WTC11 (cell line): Measurements from ENCODE around the gene CST6. TPM values are rescaled to one million over a fixed set of nuclear protein-coding genes. Genes with fewer than 3 reads are reported as not detected.
A peak's percentile ranks its signal among the peaks of the same experiment; 100 is the strongest.

Experiments used
- ATAC-seq: fragments of 200-7000 bp; cut with Tn5 transposase; 2 replicates; pipeline ENCODE4 v1.10.0; 2021; ENCODE audit warnings: mild to moderate bottlenecking, moderate library complexity
- CTCF ChIA-PET: fragments of 300-600 bp; sonication (Branson Sonifier 250); formaldehyde crosslinking; loops from one replicate; lab custom pipeline; 2021; ENCODE audit warnings: antibody characterized with exemption; lab: Charles Lee
- POLR2A ChIA-PET: fragments of 350-600 bp; sonication (Branson Sonifier 250); formaldehyde crosslinking; loops from one replicate; lab custom pipeline; 2021; ENCODE audit warnings: antibody characterized with exemption; lab: Charles Lee
- DNase-seq: peaks from one replicate; pipeline ENCODE4 v3.0.0; 2021; ENCODE audit warnings: low spot score
- H3K27ac Mint-ChIP-seq: 2 replicates; pipeline ENCODE4 v1.8.0; 2021; ENCODE audit warnings: mixed read lengths
- H3K27me3 Mint-ChIP-seq: 2 replicates; pipeline ENCODE4 v1.8.0; 2021; ENCODE audit warnings: low read depth, mild to moderate bottlenecking, moderate library complexity, mixed read lengths
- H3K36me3 Mint-ChIP-seq: 2 replicates; pipeline ENCODE4 v1.8.0; 2021; ENCODE audit warnings: mixed read lengths
- H3K4me1 Mint-ChIP-seq: 2 replicates; pipeline ENCODE4 v1.8.0; 2022; ENCODE audit warnings: mixed read lengths
- H3K4me3 Mint-ChIP-seq: 2 replicates; pipeline ENCODE4 v1.8.0; 2021; ENCODE audit warnings: mild to moderate bottlenecking, moderate library complexity, mixed read lengths
- H3K9me3 Mint-ChIP-seq: 2 replicates; pipeline ENCODE4 v1.8.0; 2021; ENCODE audit warnings: mixed read lengths
- CREB1 ChIP-seq: sonication (generic); formaldehyde crosslinking; IDR thresholded peaks from 2 replicates; pipeline ENCODE4 v1.8.0; 2023; ENCODE audit warnings: mild to moderate bottlenecking, missing genetic modification reagents
- FOXP1 ChIP-seq: sonication (generic); formaldehyde crosslinking; IDR thresholded peaks from 2 replicates; pipeline ENCODE4 v1.8.0; 2022; ENCODE audit warnings: missing genetic modification reagents, mild to moderate bottlenecking, moderate library complexity, borderline replicate concordance
- HMGA2 ChIP-seq: fragments of 250-450 bp; sonication (Bioruptor Pico); IDR thresholded peaks from 2 replicates; pipeline ENCODE4 v1.4.0; 2021; ENCODE audit warnings: mild to moderate bottlenecking, moderate library complexity
- MAX ChIP-seq: sonication (generic); formaldehyde crosslinking; IDR thresholded peaks from 2 replicates; pipeline ENCODE4 v1.8.0; 2022; ENCODE audit warnings: mild to moderate bottlenecking, missing genetic modification reagents
- MYBL2 ChIP-seq: sonication (generic); formaldehyde crosslinking; IDR thresholded peaks from 2 replicates; pipeline ENCODE4 v1.8.1; 2023; ENCODE audit warnings: mild to moderate bottlenecking, moderate library complexity, missing genetic modification reagents
- NFYB ChIP-seq: sonication (generic); formaldehyde crosslinking; conservative IDR thresholded peaks from 2 replicates; pipeline ENCODE4 v1.8.0; 2022; ENCODE audit warnings: low read depth, missing genetic modification reagents
- NR1H2 ChIP-seq: sonication (generic); formaldehyde crosslinking; IDR thresholded peaks from 2 replicates; pipeline ENCODE4 v1.9.0; 2021; ENCODE audit warnings: mild to moderate bottlenecking, moderate library complexity, missing genetic modification reagents
- RELA ChIP-seq: sonication (generic); formaldehyde crosslinking; IDR thresholded peaks from 2 replicates; pipeline ENCODE4 v1.8.1; 2022; ENCODE audit warnings: missing genetic modification reagents, mild to moderate bottlenecking, borderline replicate concordance
- SOX15 ChIP-seq: fragments of 250-450 bp; sonication (Bioruptor Pico); IDR thresholded peaks from 2 replicates; pipeline ENCODE4 v1.9.0; 2021; ENCODE audit warnings: mild to moderate bottlenecking
- SP1 ChIP-seq: sonication (generic); formaldehyde crosslinking; conservative IDR thresholded peaks from 2 replicates; pipeline ENCODE4 v1.8.1; 2022; ENCODE audit warnings: missing genetic modification reagents
- ZNF232 ChIP-seq: sonication (generic); formaldehyde crosslinking; IDR thresholded peaks from 2 replicates; pipeline ENCODE4 v1.8.0; 2022; ENCODE audit warnings: mild to moderate bottlenecking, missing genetic modification reagents
- ZNF423 ChIP-seq: fragments of 250-450 bp; sonication (Bioruptor Pico); IDR thresholded peaks from 2 replicates; pipeline ENCODE4 v2.1.2; 2022; ENCODE audit warnings: mild to moderate bottlenecking, moderate library complexity
- ZNF671 ChIP-seq: fragments of 250-450 bp; sonication (Bioruptor Pico); IDR thresholded peaks from 2 replicates; pipeline ENCODE4 v1.8.0; 2021; ENCODE audit warnings: mild to moderate bottlenecking
- ZSCAN18 ChIP-seq: fragments of 250-450 bp; sonication (Bioruptor Pico); IDR thresholded peaks from 2 replicates; pipeline ENCODE4 v2.1.2; 2022; ENCODE audit warnings: mild to moderate bottlenecking, moderate library complexity
- total RNA-seq: library from RNA; stranded (reverse); gene quantifications from 3 replicates; pipeline ENCODE4 v1.2.3, GENCODE V29; 2021
- TF ChIP-seq, protein P1 (sequence below): sonication (generic); formaldehyde crosslinking; IDR thresholded peaks from 2 replicates; pipeline ENCODE4 v1.8.1; 2023; ENCODE audit warnings: mild to moderate bottlenecking, missing genetic modification reagents, moderate library complexity
- TF ChIP-seq, protein P2 (sequence below): sonication (generic); formaldehyde crosslinking; IDR thresholded peaks from 2 replicates; pipeline ENCODE4 v1.8.0; 2023; ENCODE audit warnings: missing genetic modification reagents, mild to moderate bottlenecking, borderline replicate concordance
- TF ChIP-seq, protein P3 (sequence below): sonication (generic); formaldehyde crosslinking; IDR thresholded peaks from 2 replicates; pipeline ENCODE4 v1.8.1; 2022; ENCODE audit warnings: mild to moderate bottlenecking, moderate library complexity, missing genetic modification reagents
- TF ChIP-seq, protein P4 (sequence below): sonication (generic); formaldehyde crosslinking; IDR thresholded peaks from 2 replicates; pipeline ENCODE4 v1.8.0; 2022; ENCODE audit warnings: mild to moderate bottlenecking, missing genetic modification reagents

The CST6 gene
- total RNA-seq, 1 experiment from 2014 or later: 0.72 TPM

DNA sequence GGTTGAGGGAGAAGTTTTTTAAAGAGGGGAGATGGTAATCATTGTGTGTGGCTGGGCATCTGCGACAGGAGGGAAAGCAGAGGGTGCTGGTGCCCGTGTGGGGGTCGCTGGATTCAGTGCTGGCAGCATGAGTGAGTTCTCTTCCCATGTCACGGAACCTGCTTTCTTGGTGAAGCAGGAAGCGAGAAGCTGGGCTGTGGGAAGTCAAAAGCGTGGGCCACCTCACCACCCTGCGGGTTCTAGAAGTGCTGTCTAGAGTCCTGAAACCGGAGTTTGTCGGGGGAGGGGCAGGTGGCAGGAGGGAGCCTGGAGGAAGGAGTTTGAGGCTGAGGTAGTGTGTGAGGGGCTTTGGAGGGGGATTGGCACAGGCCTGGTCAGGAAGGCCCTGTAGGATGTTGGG, 36.0 kb upstream of the CST6 start:
- no peak overlapping the region for H3K4me3 Mint-ChIP-seq

More for the DNA sequence above, 36.0 kb upstream of the CST6 start:
- DNase-seq (no peak), ATAC-seq (no peak)
- Mint-ChIP-seq H3K9me3 (no peaks in the 10 kb centered on the region), H3K27me3 (no peaks in the 10 kb centered on the region), H3K4me1 (no peaks in the 10 kb centered on the region), H3K27ac (peak overlapping the region; percentile 67), H3K36me3 (peaks cover 47% of the 10 kb centered on the region)
- ChIA-PET CTCF (interaction anchor here (1.0 to 1.6 kb wide), 6 partner anchors 13 to 116 kb away, joined by 3 to 8 read pairs (median 4); partner anchors contain the start of genes FIBP and MUS81), POLR2A (no interaction called here)
- TF ChIP-seq SOX15 (CRISPR knock-in tag) (no peak), MYBL2 (no peak), MAX (no peak), RELA (no peak), ZNF423 (CRISPR knock-in tag) (no peak), NR1H2 (no peak), ZNF232 (CRISPR knock-in tag) (no peak), ZNF671 (CRISPR knock-in tag) (no peak), FOXP1 (CRISPR knock-in tag) (no peak), HMGA2 (CRISPR knock-in tag) (no peak), ZSCAN18 (CRISPR knock-in tag) (no peak), SP1 (CRISPR knock-in tag) (no peak), CREB1 (CRISPR knock-in tag) (no peak), NFYB (no peak)
- TF ChIP-seq, protein P1, sequence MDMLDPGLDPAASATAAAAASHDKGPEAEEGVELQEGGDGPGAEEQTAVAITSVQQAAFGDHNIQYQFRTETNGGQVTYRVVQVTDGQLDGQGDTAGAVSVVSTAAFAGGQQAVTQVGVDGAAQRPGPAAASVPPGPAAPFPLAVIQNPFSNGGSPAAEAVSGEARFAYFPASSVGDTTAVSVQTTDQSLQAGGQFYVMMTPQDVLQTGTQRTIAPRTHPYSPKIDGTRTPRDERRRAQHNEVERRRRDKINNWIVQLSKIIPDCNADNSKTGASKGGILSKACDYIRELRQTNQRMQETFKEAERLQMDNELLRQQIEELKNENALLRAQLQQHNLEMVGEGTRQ: no peak
- TF ChIP-seq, protein P2, sequence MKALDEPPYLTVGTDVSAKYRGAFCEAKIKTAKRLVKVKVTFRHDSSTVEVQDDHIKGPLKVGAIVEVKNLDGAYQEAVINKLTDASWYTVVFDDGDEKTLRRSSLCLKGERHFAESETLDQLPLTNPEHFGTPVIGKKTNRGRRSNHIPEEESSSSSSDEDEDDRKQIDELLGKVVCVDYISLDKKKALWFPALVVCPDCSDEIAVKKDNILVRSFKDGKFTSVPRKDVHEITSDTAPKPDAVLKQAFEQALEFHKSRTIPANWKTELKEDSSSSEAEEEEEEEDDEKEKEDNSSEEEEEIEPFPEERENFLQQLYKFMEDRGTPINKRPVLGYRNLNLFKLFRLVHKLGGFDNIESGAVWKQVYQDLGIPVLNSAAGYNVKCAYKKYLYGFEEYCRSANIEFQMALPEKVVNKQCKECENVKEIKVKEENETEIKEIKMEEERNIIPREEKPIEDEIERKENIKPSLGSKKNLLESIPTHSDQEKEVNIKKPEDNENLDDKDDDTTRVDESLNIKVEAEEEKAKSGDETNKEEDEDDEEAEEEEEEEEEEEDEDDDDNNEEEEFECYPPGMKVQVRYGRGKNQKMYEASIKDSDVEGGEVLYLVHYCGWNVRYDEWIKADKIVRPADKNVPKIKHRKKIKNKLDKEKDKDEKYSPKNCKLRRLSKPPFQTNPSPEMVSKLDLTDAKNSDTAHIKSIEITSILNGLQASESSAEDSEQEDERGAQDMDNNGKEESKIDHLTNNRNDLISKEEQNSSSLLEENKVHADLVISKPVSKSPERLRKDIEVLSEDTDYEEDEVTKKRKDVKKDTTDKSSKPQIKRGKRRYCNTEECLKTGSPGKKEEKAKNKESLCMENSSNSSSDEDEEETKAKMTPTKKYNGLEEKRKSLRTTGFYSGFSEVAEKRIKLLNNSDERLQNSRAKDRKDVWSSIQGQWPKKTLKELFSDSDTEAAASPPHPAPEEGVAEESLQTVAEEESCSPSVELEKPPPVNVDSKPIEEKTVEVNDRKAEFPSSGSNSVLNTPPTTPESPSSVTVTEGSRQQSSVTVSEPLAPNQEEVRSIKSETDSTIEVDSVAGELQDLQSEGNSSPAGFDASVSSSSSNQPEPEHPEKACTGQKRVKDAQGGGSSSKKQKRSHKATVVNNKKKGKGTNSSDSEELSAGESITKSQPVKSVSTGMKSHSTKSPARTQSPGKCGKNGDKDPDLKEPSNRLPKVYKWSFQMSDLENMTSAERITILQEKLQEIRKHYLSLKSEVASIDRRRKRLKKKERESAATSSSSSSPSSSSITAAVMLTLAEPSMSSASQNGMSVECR: no peak
- TF ChIP-seq, protein P3, sequence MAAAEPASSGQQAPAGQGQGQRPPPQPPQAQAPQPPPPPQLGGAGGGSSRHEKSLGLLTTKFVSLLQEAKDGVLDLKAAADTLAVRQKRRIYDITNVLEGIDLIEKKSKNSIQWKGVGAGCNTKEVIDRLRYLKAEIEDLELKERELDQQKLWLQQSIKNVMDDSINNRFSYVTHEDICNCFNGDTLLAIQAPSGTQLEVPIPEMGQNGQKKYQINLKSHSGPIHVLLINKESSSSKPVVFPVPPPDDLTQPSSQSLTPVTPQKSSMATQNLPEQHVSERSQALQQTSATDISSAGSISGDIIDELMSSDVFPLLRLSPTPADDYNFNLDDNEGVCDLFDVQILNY (CRISPR knock-in tag): no peak
- TF ChIP-seq, protein P4, sequence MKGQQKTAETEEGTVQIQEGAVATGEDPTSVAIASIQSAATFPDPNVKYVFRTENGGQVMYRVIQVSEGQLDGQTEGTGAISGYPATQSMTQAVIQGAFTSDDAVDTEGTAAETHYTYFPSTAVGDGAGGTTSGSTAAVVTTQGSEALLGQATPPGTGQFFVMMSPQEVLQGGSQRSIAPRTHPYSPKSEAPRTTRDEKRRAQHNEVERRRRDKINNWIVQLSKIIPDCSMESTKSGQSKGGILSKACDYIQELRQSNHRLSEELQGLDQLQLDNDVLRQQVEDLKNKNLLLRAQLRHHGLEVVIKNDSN (CRISPR knock-in tag): no peak
